ENCODE measurements around the gene ADISSP. TPM values are rescaled to one million over a fixed set of nuclear protein-coding genes. Genes with fewer than 3 reads are reported as not detected.

The ADISSP gene
- total RNA-seq, 4 donors from 2014 or later, result 20.1 to 115 (median 22.8) TPM

GRCh38 chr20:3755814-3756480, 11.6 kb downstream of the ADISSP start:
- TF ChIP-seq CTCF (IDR thresholded peaks at IDR 0.05; ENCODE audit: low read depth), result no peak

GRCh38 chr20:3755269-3755668, 12.3 kb downstream of the ADISSP start:
- TF ChIP-seq CTCF (IDR thresholded peaks at IDR 0.05; ENCODE audit: low read depth), result no peak

- no peak for TF ChIP-seq CTCF (IDR thresholded peaks at IDR 0.05; ENCODE audit: low read depth)
Observed at GRCh38 chr20:3754276-3754630, 13.3 kb downstream of the ADISSP start.

GRCh38 chr20:3753501-3754275, 13.9 kb downstream of the ADISSP start:
- TF ChIP-seq CTCF (IDR thresholded peaks at IDR 0.05; ENCODE audit: low read depth), result no peak

GRCh38 chr20:3753098-3753497, 14.5 kb downstream of the ADISSP start:
- TF ChIP-seq CTCF (IDR thresholded peaks at IDR 0.05; ENCODE audit: low read depth), result no peak

- TF ChIP-seq CTCF (IDR thresholded peaks at IDR 0.05; ENCODE audit: low read depth), result no peak
Observed at GRCh38 chr20:3752386-3752759, 15.2 kb downstream of the ADISSP start.

GRCh38 chr20:3751675-3752385, 15.7 kb downstream of the ADISSP start:
- no peak for TF ChIP-seq CTCF (IDR thresholded peaks at IDR 0.05; ENCODE audit: low read depth)
